Activated B cell treated with CpG ODN at 0.5 μM for 24 hours (primary cell): Measurements from ENCODE around the gene ZNF146. TPM values are rescaled to one million over a fixed set of nuclear protein-coding genes. Genes with fewer than 3 reads are reported as not detected.
"Not testable (repeated sequence)": the region's sequence is repeated elsewhere in the genome, so short reads cannot be mapped to it uniquely, and the experiment has no call there.

Experiments used
- ATAC-seq: fragments of 200-7000 bp; cut with Tn5 transposase; one replicate; pipeline ENCODE4 v1.10.0; 2021; ENCODE audit warnings: low read depth, mild to moderate bottlenecking, moderate library complexity
- CTCF ChIA-PET: fragments of 350-600 bp; sonication (Branson Sonifier 250); formaldehyde crosslinking; loops from one replicate; lab custom pipeline; 2021; ENCODE audit warnings: antibody characterized with exemption; lab: Charles Lee
- POLR2A ChIA-PET: fragments of 350-600 bp; sonication (Branson Sonifier 250); formaldehyde crosslinking; loops from one replicate; lab custom pipeline; 2021; ENCODE audit warnings: antibody characterized with exemption; lab: Charles Lee
- DNase-seq: peaks from one replicate; pipeline ENCODE4 v3.0.0; 2022
- H3K27ac Mint-ChIP-seq: one replicate; pipeline ENCODE4 v1.8.0; 2020; ENCODE audit warnings: mixed read lengths
- H3K27me3 Mint-ChIP-seq: one replicate; pipeline ENCODE4 v1.8.0; 2021; ENCODE audit warnings: mixed read lengths
- H3K36me3 Mint-ChIP-seq: one replicate; pipeline ENCODE4 v1.8.0; 2021; ENCODE audit warnings: low read depth, mixed read lengths
- H3K4me1 Mint-ChIP-seq: one replicate; pipeline ENCODE4 v1.8.0; 2021; ENCODE audit warnings: mixed read lengths
- H3K4me3 Mint-ChIP-seq: one replicate; pipeline ENCODE4 v1.8.0; 2020; ENCODE audit warnings: mild to moderate bottlenecking, mixed read lengths
- H3K9me3 Mint-ChIP-seq: one replicate; pipeline ENCODE4 v1.8.0; 2020; ENCODE audit warnings: mixed read lengths
- intact Hi-C: fragments of 100-400 bp; cut with micrococcal nuclease; formaldehyde crosslinking; loops from one replicate; pipeline ENCODE4 v1.15.1; 2024
- total RNA-seq: library from RNA; stranded (reverse); gene quantifications from 2 replicates; pipeline ENCODE4 v1.2.3, GENCODE V29; 2022
- TF ChIP-seq, protein P1 (sequence below): fragments of 200-600 bp; IDR thresholded peaks from one replicate; pipeline ENCODE4 v1.8.0; 2022; ENCODE audit warnings: antibody characterized with exemption, mild to moderate bottlenecking

The ZNF146 gene
- 57.8 and 63.2 TPM in 2 replicates for total RNA-seq

DNA sequence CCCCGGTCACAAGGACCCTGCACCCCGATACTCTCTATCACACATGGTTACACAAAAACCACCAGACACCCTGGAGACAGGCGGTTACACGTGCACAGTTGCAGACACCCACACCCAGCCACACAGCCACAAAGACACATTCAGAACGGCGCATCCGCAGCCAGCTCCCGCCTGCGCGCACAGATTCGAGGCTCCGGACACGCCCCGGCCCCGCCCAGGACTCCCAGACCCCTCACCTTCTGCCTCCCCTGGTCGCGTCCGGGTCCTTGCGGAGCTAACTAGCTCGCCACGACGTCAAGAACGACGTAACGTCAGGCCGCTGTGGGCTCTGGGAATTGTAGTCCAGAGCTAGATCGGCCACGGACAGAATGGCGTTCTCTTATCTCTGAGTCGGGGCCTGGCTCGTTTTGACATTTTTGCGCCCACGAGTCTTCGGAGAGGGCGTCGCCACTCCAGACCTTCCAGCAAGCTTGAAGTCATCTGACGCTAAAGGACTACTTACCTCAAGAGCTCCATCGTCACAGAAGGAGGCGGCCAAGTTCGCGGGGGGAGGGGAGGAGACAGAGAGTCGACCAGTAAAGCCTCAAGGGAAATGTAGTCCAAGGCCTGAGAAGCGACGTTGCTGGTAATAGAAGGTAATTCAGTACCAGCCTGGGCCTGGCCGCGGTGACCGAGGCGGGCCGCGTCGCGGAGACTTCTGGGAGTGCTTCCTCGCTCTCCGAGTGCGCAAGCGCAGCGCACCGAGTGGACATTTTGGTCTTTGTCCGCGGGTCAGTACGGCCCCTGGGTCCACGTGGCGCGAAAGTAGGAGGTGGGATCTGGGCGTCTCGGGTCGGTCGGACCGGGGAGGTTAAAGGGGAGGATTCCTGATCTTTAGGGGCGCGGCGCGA is at the start of gene ZNF146, which contains the start of gene ZNF565:
Gene ZNF146 (plus strand): TSS at position 721 of the 890 bp plus-strand sequence. CDS start 21,335 bp downstream, outside the sequence.
Gene ZNF565 (minus strand): TSS at position 280 of the 890 bp plus-strand sequence. CDS start 12,680 bp downstream, outside the sequence.
- CTCF ChIA-PET, result interaction anchor here (1.3 kb wide), 1 partner anchor 86 kb away, joined by 4 read pairs; no protein-coding TSS in a partner anchor
- no peaks in the 10 kb centered on the region for H3K9me3 Mint-ChIP-seq

DNA sequence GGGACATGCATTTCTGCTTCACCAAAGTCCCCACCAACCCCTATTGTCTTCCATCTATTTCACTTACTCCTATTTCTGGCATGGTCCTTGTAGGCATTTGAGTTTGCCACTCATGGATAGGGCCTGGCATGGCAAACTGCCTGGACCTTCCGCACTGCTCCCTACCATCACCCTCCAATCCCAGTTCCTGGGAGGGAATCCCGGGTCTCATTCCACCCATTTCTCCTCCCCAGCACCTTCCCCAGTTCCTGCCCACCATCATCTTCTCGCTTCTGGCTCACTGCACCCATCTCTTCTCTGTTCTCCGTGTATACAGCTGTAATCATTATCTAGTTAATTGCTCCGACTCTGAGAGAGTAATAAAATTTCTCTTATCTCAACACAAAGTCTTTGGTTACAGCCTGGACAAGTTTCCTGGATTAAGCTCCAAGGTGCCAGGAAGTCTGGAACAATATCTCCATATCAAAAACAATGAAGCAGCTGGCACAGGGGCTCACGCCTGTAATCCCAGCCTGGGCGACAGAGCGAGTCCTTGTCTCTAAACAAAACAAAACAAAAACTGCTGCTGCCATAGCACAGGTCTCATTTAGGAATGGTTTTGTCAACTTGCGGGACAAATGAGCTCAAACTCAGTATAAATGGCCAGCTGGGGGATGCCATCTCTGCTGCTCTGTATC is 45.7 kb upstream of the ZNF146 start:
- intact Hi-C loops, result no loop called here
- no peaks in the 10 kb centered on the region for H3K36me3 Mint-ChIP-seq
- H3K27ac Mint-ChIP-seq, result no peak overlapping the region
- POLR2A ChIA-PET, result interaction anchor here (0.6 to 2.5 kb wide), 3 partner anchors 42 to 1102 kb away, joined by 4 to 15 read pairs (median 4); partner anchors contain the start of genes POLR2I and TBCB
- CTCF ChIA-PET, result interaction anchor here (1.1 to 7.7 kb wide), 6 partner anchors 16 to 287 kb away, joined by 3 to 68 read pairs (median 3); partner anchors contain the start of gene CAPNS1
- no peak for DNase-seq
- ATAC-seq, result no peak
- no peaks in the 10 kb centered on the region for H3K9me3 Mint-ChIP-seq
- H3K27me3 Mint-ChIP-seq, result no peaks in the 10 kb centered on the region
- TF ChIP-seq, protein P1, sequence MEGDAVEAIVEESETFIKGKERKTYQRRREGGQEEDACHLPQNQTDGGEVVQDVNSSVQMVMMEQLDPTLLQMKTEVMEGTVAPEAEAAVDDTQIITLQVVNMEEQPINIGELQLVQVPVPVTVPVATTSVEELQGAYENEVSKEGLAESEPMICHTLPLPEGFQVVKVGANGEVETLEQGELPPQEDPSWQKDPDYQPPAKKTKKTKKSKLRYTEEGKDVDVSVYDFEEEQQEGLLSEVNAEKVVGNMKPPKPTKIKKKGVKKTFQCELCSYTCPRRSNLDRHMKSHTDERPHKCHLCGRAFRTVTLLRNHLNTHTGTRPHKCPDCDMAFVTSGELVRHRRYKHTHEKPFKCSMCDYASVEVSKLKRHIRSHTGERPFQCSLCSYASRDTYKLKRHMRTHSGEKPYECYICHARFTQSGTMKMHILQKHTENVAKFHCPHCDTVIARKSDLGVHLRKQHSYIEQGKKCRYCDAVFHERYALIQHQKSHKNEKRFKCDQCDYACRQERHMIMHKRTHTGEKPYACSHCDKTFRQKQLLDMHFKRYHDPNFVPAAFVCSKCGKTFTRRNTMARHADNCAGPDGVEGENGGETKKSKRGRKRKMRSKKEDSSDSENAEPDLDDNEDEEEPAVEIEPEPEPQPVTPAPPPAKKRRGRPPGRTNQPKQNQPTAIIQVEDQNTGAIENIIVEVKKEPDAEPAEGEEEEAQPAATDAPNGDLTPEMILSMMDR, result no peak
- peaks cover 3% of the 10 kb centered on the region for H3K4me1 Mint-ChIP-seq
- no peak overlapping the region for H3K4me3 Mint-ChIP-seq

More for the DNA sequence above, at the start of gene ZNF146, which contains the start of gene ZNF565:
- Mint-ChIP-seq H3K36me3 (peaks cover 14% of the 10 kb centered on the region), H3K4me1 (peaks cover 29% of the 10 kb centered on the region), H3K27me3 (no peaks in the 10 kb centered on the region), H3K4me3 (no peak within 1 kb of the TSS), H3K27ac (no peak within 1 kb of the TSS)
- ATAC-seq (peak; percentile 90), DNase-seq (peak; percentile 90)
- POLR2A ChIA-PET, result interaction anchor here (0.6 to 1.9 kb wide), 36 partner anchors 8 to 1769 kb away, joined by 3 to 28 read pairs (median 4); partner anchors contain the start of genes ALKBH6, CAPNS1, COX6B1 and POLR2I
- TF ChIP-seq, protein P1, result no peak
- intact Hi-C loops, result loop anchor here (1.0 to 10.0 kb wide), 11 partner anchors 86 to 1380 kb away; partner anchors contain the start of genes TBCB, THAP8, WDR62 and ZNF260

DNA sequence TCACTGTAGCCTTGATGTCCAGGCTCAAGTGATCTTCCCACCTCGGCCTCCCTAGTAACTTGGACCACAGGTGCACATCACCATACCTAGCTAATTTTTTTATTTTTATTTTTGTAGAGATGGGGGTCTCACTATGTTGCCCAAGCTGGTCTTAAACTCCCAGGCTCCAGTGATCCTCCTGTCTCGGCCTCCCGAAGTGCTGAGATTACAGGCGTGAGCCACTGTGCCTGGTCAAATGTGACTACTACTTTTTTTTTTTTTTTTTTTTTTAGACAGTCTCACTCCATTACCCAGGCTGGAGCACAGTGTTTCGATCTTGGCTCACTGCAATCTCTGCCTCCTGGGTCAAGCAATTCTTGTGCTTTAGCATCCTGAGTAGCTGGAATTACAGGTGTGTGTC is 42.1 kb upstream of the ZNF146 start:
- POLR2A ChIA-PET, result no interaction called here
- DNase-seq (no peak), ATAC-seq (no peak)
- CTCF ChIA-PET, result interaction anchor here (1.0 to 7.7 kb wide), 2 partner anchors 8 to 46 kb away, joined by 3 to 68 read pairs; no protein-coding TSS in a partner anchor
- Mint-ChIP-seq H3K27ac (no peak overlapping the region), H3K36me3 (no peaks in the 10 kb centered on the region), H3K4me3 (no peak overlapping the region), H3K27me3 (no peaks in the 10 kb centered on the region), H3K4me1 (peaks cover 3% of the 10 kb centered on the region), H3K9me3 (no peaks in the 10 kb centered on the region)
- TF ChIP-seq, protein P1, result no peak
- intact Hi-C loops, result no loop called here

DNA sequence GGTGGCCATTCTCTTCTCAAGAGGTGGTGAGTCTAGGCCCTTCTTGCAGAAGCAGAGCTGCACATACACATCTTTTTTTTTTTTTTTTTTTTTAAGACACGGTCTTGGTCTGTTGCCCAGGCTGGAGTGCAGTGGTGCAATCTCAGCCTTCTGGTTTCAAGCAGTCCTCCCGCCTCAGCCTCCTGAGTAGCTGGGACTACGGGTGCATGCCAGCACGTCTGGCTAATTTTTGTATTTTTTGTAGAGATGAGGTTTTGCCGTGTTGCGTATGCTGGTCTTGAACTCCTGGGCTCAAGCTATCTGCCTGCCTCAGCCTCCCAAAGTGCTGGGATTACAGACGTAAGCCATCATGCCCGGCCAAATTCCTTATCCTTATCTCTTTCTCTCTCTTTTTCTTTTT is 41.1 kb upstream of the ZNF146 start:
- intact Hi-C loops, DNase-seq, H3K4me3 Mint-ChIP-seq, H3K4me1 Mint-ChIP-seq, H3K27me3 Mint-ChIP-seq, POLR2A ChIA-PET, H3K9me3 Mint-ChIP-seq, ATAC-seq, H3K27ac Mint-ChIP-seq, H3K36me3 Mint-ChIP-seq: not testable (repeated sequence)
- CTCF ChIA-PET, result interaction anchor here (7.7 kb wide), 1 partner anchor 47 kb away, joined by 68 read pairs; no protein-coding TSS in a partner anchor

DNA sequence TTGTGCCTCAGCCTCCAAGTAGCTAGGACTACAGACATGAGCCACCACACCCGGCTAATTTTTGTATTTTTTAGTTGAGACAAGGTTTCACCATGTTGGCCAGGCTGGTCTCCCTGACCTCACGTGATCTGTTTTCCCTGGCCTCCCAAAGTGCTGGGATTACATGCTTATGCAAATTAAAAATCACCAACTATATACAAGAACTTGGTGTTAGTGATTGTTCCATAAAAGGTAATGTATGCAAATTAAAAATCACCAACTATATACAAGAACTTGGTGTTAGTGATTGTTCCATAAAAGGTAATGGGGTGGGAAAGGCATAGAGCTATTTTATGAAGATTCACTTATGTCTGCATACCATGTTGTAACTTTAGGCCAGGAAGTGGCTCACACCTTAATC is 35.8 kb upstream of the ZNF146 start:
- DNase-seq, H3K27me3 Mint-ChIP-seq, H3K27ac Mint-ChIP-seq, H3K4me3 Mint-ChIP-seq, H3K4me1 Mint-ChIP-seq, intact Hi-C loops, POLR2A ChIA-PET, CTCF ChIA-PET, ATAC-seq, H3K9me3 Mint-ChIP-seq: not testable (repeated sequence)
- peaks cover 17% of the 10 kb centered on the region for H3K36me3 Mint-ChIP-seq
